ENCODE results near the gene GDPGP1.

DNA sequence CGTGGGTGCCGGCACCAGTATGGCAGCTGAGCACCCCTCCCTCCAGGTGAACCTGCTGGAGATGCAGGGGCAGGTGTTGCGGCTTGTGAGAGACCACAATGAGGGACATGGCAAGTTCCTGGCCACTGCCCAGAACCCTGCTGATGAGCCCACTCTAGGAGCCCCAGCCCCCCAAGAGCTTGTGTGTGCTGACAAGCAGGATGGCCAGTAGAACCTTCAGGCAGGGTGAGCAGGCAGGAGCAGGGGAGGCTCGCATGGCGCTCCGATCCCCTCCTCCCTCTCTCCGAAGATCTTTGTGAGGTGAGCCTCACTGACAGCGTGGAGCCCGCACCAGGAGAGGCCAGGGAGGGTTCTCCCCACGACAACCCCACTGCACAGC is 61.2 kb downstream of the GDPGP1 start:
- TF ChIP-seq, protein P1, sequence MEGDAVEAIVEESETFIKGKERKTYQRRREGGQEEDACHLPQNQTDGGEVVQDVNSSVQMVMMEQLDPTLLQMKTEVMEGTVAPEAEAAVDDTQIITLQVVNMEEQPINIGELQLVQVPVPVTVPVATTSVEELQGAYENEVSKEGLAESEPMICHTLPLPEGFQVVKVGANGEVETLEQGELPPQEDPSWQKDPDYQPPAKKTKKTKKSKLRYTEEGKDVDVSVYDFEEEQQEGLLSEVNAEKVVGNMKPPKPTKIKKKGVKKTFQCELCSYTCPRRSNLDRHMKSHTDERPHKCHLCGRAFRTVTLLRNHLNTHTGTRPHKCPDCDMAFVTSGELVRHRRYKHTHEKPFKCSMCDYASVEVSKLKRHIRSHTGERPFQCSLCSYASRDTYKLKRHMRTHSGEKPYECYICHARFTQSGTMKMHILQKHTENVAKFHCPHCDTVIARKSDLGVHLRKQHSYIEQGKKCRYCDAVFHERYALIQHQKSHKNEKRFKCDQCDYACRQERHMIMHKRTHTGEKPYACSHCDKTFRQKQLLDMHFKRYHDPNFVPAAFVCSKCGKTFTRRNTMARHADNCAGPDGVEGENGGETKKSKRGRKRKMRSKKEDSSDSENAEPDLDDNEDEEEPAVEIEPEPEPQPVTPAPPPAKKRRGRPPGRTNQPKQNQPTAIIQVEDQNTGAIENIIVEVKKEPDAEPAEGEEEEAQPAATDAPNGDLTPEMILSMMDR (IDR thresholded peaks at IDR 0.05 in 2 of 3, conservative IDR thresholded peaks at IDR 0.05 in 1 of 3; ENCODE audit: borderline replicate concordance in 1 of 3, insufficient read depth in 1 of 3, low read depth in 2 of 3, low read length in 2 of 3), result no peak
- TF ChIP-seq ZNF274 (IDR thresholded peaks at IDR 0.05; ENCODE audit: low read depth, low read length) (no peak), POLR2A (IDR thresholded peaks at IDR 0.05; ENCODE audit: borderline replicate concordance, extremely low read depth, insufficient read depth, insufficient read length) (no peak), REST (IDR thresholded peaks at IDR 0.05; ENCODE audit: low read depth) (no peak), CBX3 (IDR thresholded peaks at IDR 0.05; ENCODE audit: low read depth) (no peak), SP1 (IDR thresholded peaks at IDR 0.05; ENCODE audit: low read depth) (no peak)

Data from HCT116 (cell line).